ENCODE measurements around the gene PROM1.

PROM1 gene

GRCh38 chr4:16056681-16057385 is 27.0 kb downstream of the PROM1 start:
- no peak for DNase-seq

GRCh38 chr4:16055873-16056272 is 27.9 kb downstream of the PROM1 start:
- no peak for DNase-seq

GRCh38 chr4:16055471-16055870 is 28.4 kb downstream of the PROM1 start:
- DNase-seq = no peak

GRCh38 chr4:16052939-16053338 is 30.9 kb downstream of the PROM1 start:
- no peak for DNase-seq

GRCh38 chr4:16051980-16052379 is 31.8 kb downstream of the PROM1 start:
- no peak for DNase-seq

- DNase-seq = no peak
These were observed 32.7 kb downstream of the PROM1 start for GRCh38 chr4:16051132-16051531.

GRCh38 chr4:16050669-16051068 is 33.2 kb downstream of the PROM1 start:
- DNase-seq = no peak

- DNase-seq = no peak
These were observed 35.0 kb downstream of the PROM1 start for GRCh38 chr4:16048619-16049419.

GRCh38 chr4:16045687-16046086 is 38.1 kb downstream of the PROM1 start:
- DNase-seq = no peak

- DNase-seq = no peak
These were observed 40.0 kb downstream of the PROM1 start for GRCh38 chr4:16043642-16044498.

- DNase-seq = no peak
These were observed 44.7 kb downstream of the PROM1 start for GRCh38 chr4:16039139-16039538.

GRCh38 chr4:16037901-16038300 is 45.9 kb downstream of the PROM1 start:
- no peak for DNase-seq

GRCh38 chr4:16035843-16036242 is 48.0 kb downstream of the PROM1 start:
- DNase-seq = no peak

- DNase-seq = no peak
These were observed 49.6 kb downstream of the PROM1 start for GRCh38 chr4:16034010-16034748.

- DNase-seq = no peak
These were observed 51.4 kb downstream of the PROM1 start for GRCh38 chr4:16032396-16032770.

- DNase-seq = no peak
These were observed 52.1 kb downstream of the PROM1 start for GRCh38 chr4:16031546-16032395.

- DNase-seq = no peak
These were observed 53.9 kb downstream of the PROM1 start for GRCh38 chr4:16029886-16030285.

GRCh38 chr4:16029262-16029661 is 54.6 kb downstream of the PROM1 start:
- DNase-seq = no peak

GRCh38 chr4:16027626-16028025 is 56.2 kb downstream of the PROM1 start:
- no peak for DNase-seq

GRCh38 chr4:16027114-16027513 is 56.7 kb downstream of the PROM1 start:
- no peak for DNase-seq

GRCh38 chr4:16026160-16026761 is 57.6 kb downstream of the PROM1 start:
- peak; percentile 75 for DNase-seq

All from midbrain (tissue), 1 donor.